ENCODE results near the gene MRPS23.

DNA sequence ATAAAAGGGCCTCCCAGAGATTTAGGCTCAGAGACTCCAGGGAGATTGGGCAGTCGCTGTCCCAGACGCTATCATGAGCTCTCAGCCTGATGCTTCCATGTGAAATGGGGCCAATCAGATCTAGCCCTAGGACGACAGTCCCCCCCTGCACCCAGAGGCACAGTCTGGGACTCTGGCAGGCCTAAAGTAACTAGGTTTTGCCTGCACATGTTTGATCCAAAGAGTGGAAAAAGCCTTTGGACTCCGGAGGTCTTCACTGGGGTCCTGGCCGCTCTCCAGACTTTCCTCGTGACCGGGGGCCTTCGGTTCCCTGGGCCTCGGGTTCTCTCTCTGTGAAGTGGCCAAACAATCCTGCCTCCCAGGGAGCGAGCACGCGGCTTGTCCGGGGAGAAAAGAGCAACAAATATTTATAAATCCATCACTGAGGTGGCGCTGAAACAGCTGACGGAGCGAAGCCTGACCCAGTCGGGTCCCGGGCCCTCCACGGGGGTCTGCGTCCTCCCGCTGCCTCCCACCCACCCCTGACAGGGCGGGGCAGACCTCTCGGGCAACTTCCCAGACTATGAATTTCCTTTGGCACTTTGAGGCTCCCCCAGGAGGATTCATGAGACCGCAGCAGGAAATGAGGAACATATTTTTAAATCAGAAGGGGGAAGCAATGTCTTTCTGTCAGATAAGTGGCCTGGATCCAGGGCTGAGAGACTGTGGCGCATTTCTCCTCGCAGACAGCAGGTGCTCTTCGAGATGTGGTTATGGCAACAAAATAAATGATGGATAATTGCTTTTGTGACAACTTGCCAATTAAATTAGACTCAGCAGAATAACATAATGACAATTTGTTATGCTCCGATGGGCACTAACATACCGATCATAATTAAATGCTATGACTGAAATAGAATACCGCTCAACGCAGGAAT, 38.9 kb downstream of the MRPS23 start:
- TF ChIP-seq BHLHE40 (IDR thresholded peaks at IDR 0.05; ENCODE audit: low read depth, low read length) (no peak), CEBPB (IDR thresholded peaks at IDR 0.05; ENCODE audit: low read depth, low read length) (no peak), POLR2A (IDR thresholded peaks at IDR 0.05; ENCODE audit: low read depth, low read length) (no peak), SMC3 (IDR thresholded peaks at IDR 0.05; ENCODE audit: low read depth, low read length) (no peak), CHD1 (IDR thresholded peaks at IDR 0.05; ENCODE audit: low read depth, low read length) (no peak)
- TF ChIP-seq, protein P1, sequence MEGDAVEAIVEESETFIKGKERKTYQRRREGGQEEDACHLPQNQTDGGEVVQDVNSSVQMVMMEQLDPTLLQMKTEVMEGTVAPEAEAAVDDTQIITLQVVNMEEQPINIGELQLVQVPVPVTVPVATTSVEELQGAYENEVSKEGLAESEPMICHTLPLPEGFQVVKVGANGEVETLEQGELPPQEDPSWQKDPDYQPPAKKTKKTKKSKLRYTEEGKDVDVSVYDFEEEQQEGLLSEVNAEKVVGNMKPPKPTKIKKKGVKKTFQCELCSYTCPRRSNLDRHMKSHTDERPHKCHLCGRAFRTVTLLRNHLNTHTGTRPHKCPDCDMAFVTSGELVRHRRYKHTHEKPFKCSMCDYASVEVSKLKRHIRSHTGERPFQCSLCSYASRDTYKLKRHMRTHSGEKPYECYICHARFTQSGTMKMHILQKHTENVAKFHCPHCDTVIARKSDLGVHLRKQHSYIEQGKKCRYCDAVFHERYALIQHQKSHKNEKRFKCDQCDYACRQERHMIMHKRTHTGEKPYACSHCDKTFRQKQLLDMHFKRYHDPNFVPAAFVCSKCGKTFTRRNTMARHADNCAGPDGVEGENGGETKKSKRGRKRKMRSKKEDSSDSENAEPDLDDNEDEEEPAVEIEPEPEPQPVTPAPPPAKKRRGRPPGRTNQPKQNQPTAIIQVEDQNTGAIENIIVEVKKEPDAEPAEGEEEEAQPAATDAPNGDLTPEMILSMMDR (conservative IDR thresholded peaks at IDR 0.05; ENCODE audit: low read depth, low read length) = no peak

Data from IMR-90 (cell line).